ENCODE results near the gene LRP10.
A peak's percentile ranks its signal among the peaks of the same experiment; 100 is the strongest.

Gene LRP10

DNA sequence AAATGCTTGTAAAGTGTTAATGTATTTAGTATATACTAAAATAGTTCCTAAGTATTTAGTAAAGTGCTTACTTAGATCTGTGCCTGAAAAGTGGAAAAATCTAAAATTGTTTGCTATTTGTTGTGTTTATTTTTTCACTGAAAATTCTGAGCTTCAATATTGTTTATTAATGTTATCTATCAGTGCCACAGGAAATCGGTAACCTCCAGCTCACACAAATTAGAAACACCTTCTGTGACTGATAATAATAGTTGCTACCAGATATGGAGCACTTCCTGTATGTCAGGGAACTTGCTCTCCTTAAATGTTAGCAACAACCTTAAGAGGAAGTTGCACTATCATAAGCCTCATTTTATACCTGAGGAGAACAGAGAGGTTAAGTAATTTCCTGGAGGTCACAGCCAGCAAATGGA is 723 bp upstream of the LRP10 start:
- Histone ChIP-seq H3K27me3 (ENCODE audit: low read length) (no peaks in the 10 kb centered on the region), H3K27ac (ENCODE audit: low read depth, low read length) (peak overlapping the region; percentile 88), H3K36me3 (ENCODE audit: low read length) (no peaks in the 10 kb centered on the region), H3F3A (ENCODE audit: insufficient read depth) (peaks cover 12% of the 10 kb centered on the region), H3K9me3 (ENCODE audit: insufficient read depth, low read length) (no peaks in the 10 kb centered on the region), H3K9ac (ENCODE audit: low read length) (peak overlapping the region; percentile 76), H4K20me1 (ENCODE audit: low read depth, low read length) (no peaks in the 10 kb centered on the region), H3K79me2 (ENCODE audit: insufficient read depth, low read length) (peaks cover 7% of the 10 kb centered on the region; the same call in 1 of the 2 replicates), H3K4me3 (ENCODE audit: insufficient read depth, low read length, poor library complexity, severe bottlenecking) (peak overlapping the region; percentile 76), H3K9me2 (replicated peaks; ENCODE audit: insufficient read depth, low read length) (no peaks in the 10 kb centered on the region), H2AFZ (ENCODE audit: low read depth, low read length, severe bottlenecking) (peak overlapping the region; percentile 43), H3K4me2 (ENCODE audit: low read depth, low read length, poor library complexity, severe bottlenecking) (peak overlapping the region; percentile 75)
- TF ChIP-seq, protein P1, sequence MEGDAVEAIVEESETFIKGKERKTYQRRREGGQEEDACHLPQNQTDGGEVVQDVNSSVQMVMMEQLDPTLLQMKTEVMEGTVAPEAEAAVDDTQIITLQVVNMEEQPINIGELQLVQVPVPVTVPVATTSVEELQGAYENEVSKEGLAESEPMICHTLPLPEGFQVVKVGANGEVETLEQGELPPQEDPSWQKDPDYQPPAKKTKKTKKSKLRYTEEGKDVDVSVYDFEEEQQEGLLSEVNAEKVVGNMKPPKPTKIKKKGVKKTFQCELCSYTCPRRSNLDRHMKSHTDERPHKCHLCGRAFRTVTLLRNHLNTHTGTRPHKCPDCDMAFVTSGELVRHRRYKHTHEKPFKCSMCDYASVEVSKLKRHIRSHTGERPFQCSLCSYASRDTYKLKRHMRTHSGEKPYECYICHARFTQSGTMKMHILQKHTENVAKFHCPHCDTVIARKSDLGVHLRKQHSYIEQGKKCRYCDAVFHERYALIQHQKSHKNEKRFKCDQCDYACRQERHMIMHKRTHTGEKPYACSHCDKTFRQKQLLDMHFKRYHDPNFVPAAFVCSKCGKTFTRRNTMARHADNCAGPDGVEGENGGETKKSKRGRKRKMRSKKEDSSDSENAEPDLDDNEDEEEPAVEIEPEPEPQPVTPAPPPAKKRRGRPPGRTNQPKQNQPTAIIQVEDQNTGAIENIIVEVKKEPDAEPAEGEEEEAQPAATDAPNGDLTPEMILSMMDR (IDR thresholded peaks at IDR 0.05; ENCODE audit: insufficient read depth, low read length, poor library complexity, severe bottlenecking): no peak
- TF ChIP-seq EZH2phosphoT487 (conservative IDR thresholded peaks at IDR 0.05; ENCODE audit: low read length): no peak

DNA sequence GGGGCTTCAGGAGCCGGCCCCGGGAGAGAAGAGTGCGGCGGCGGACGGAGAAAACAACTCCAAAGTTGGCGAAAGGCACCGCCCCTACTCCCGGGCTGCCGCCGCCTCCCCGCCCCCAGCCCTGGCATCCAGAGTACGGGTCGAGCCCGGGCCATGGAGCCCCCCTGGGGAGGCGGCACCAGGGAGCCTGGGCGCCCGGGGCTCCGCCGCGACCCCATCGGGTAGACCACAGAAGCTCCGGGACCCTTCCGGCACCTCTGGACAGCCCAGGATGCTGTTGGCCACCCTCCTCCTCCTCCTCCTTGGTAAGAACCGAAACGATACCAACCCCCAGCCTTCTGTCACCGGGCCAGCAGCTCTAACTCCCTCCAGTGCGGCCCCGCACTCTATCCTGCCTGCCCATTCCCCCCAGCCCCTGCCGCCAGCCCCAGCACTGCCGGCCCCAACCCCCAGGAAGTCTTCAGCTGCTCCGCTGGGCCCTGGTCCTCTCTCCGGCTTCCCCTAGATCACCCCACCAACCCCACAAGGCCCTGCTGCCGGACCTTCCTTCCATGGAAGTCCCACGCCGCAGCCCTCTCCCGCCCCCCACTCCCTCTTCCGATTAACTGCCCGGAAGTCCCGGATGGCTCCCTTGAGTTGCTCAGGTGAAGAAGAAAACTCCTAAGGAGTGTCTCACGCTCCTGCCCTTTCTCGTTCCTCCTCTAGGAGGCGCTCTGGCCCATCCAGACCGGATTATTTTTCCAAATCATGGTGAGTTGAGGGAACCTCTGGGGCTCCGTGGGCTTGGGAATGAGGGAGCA is 693 bp downstream of the LRP10 start:
- no peaks in the 10 kb centered on the region for H3K9me2 ChIP-seq (replicated peaks; ENCODE audit: insufficient read depth, low read length)
- TF ChIP-seq EZH2phosphoT487 (conservative IDR thresholded peaks at IDR 0.05; ENCODE audit: low read length): no peak
- TF ChIP-seq, protein P1 (IDR thresholded peaks at IDR 0.05; ENCODE audit: insufficient read depth, low read length, poor library complexity, severe bottlenecking): peak; percentile 99
- H3K4me3 ChIP-seq (ENCODE audit: insufficient read depth, low read length, poor library complexity, severe bottlenecking): peak overlapping the region; percentile 76
- H2AFZ ChIP-seq (ENCODE audit: low read depth, low read length, severe bottlenecking): peak overlapping the region; percentile 43
- no peaks in the 10 kb centered on the region for H3K9me3 ChIP-seq (ENCODE audit: insufficient read depth, low read length)
- peaks cover 12% of the 10 kb centered on the region for H3F3A ChIP-seq (ENCODE audit: insufficient read depth)
- peaks cover 7% of the 10 kb centered on the region; the same call in 1 of the 2 replicates for H3K79me2 ChIP-seq (ENCODE audit: insufficient read depth, low read length)
- H4K20me1 ChIP-seq (ENCODE audit: low read depth, low read length): no peaks in the 10 kb centered on the region
- H3K27me3 ChIP-seq (ENCODE audit: low read length): no peaks in the 10 kb centered on the region
- H3K36me3 ChIP-seq (ENCODE audit: low read length): no peaks in the 10 kb centered on the region
- peak overlapping the region; percentile 88 for H3K27ac ChIP-seq (ENCODE audit: low read depth, low read length)
- H3K9ac ChIP-seq (ENCODE audit: low read length): peak overlapping the region; percentile 76
- peak overlapping the region; percentile 75 for H3K4me2 ChIP-seq (ENCODE audit: low read depth, low read length, poor library complexity, severe bottlenecking)

DNA sequence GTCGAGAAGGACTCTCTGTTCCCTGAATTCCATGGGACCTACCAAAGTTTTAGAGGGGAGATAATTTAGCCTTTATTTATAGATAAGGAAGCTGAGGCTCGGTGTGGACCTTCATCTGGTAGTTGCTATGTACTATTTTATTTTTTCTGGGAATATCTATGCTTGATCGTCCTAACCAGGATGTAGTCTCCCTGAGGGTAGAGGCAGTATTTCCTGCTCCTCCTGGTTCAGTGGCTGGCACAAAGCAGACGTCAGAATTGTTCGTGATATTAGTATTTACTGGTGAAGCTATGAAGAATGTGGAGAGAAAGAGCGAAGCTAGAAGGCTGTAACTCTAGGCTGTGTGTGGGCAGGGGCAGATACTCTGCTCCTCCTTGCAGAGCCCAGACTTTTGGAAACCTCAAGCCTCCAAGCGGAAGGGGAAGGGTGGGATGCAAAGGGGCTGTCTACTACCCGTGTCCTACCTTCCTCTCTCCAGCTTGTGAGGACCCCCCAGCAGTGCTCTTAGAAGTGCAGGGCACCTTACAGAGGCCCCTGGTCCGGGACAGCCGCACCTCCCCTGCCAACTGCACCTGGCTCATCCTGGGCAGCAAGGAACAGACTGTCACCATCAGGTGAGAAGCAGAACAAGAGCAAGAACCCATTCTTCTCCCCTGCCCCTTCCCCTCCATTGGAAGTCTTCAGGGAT is 1.4 kb downstream of the LRP10 start:
- no peak overlapping the region for H2AFZ ChIP-seq (ENCODE audit: low read depth, low read length, severe bottlenecking)
- no peak for TF ChIP-seq EZH2phosphoT487 (conservative IDR thresholded peaks at IDR 0.05; ENCODE audit: low read length)
- TF ChIP-seq, protein P1 (IDR thresholded peaks at IDR 0.05; ENCODE audit: insufficient read depth, low read length, poor library complexity, severe bottlenecking): no peak
- H3K79me2 ChIP-seq (ENCODE audit: insufficient read depth, low read length): peaks cover 7% of the 10 kb centered on the region; the same call in 1 of the 2 replicates
- peak overlapping the region; percentile 88; the same call in 1 of the 2 replicates for H3K27ac ChIP-seq (ENCODE audit: low read depth, low read length)
- H3K4me2 ChIP-seq (ENCODE audit: low read depth, low read length, poor library complexity, severe bottlenecking): peak overlapping the region; percentile 75
- H3K9me3 ChIP-seq (ENCODE audit: insufficient read depth, low read length): no peaks in the 10 kb centered on the region
- no peaks in the 10 kb centered on the region for H3K27me3 ChIP-seq (ENCODE audit: low read length)
- H3K9ac ChIP-seq (ENCODE audit: low read length): peak overlapping the region; percentile 76
- no peaks in the 10 kb centered on the region for H3K36me3 ChIP-seq (ENCODE audit: low read length)
- H3F3A ChIP-seq (ENCODE audit: insufficient read depth): peaks cover 12% of the 10 kb centered on the region
- H4K20me1 ChIP-seq (ENCODE audit: low read depth, low read length): no peaks in the 10 kb centered on the region
- H3K4me3 ChIP-seq (ENCODE audit: insufficient read depth, low read length, poor library complexity, severe bottlenecking): peak overlapping the region; percentile 76
- H3K9me2 ChIP-seq (replicated peaks; ENCODE audit: insufficient read depth, low read length): no peaks in the 10 kb centered on the region
